Endothelial cell of umbilical vein (primary cell): ENCODE results near the gene WDFY3.

Experiments used
- CTCF ChIP-seq, 2 donors: IDR thresholded peaks; 1 replicate in 1 of 2; 2 replicates in 1 of 2; pipeline ENCODE4 v1.5.1; 2011; ENCODE audit warnings: low read length in 2 of 2, mild to moderate bottlenecking in 2 of 2, moderate library complexity in 2 of 2, control low read depth in 1 of 2, inconsistent platforms in 1 of 2, low read depth in 1 of 2; ENCODE audit not compliant: insufficient read depth in 1 of 2; ENCODE audit errors: extremely low read depth in 1 of 2
- EZH2 ChIP-seq: IDR thresholded peaks from 2 replicates; pipeline ENCODE4 v1.6.1; 2012; ENCODE audit warnings: borderline replicate concordance, low read depth, mild to moderate bottlenecking, moderate library complexity, low read length, inconsistent platforms; ENCODE audit not compliant: severe bottlenecking
- GATA2 ChIP-seq: IDR thresholded peaks from 2 replicates; pipeline ENCODE4 v1.7.0; 2011; ENCODE audit warnings: low read depth, mild to moderate bottlenecking, moderate library complexity, mixed read lengths, low read length; ENCODE audit not compliant: insufficient read length, insufficient read depth
- JUN ChIP-seq: IDR thresholded peaks from 2 replicates; pipeline ENCODE4 v1.6.1; 2011; ENCODE audit warnings: borderline replicate concordance, low read depth; ENCODE audit not compliant: insufficient read length, insufficient read depth
- MAX ChIP-seq: IDR thresholded peaks from 2 replicates; pipeline ENCODE4 v1.6.1; 2011; ENCODE audit not compliant: insufficient read depth, insufficient read length
- MYC ChIP-seq: IDR thresholded peaks from one replicate; pipeline ENCODE4 v1.6.1; 2011; ENCODE audit warnings: mild to moderate bottlenecking, low read depth, low read length
- POLR2A ChIP-seq: IDR thresholded peaks from 2 replicates; pipeline ENCODE4 v1.6.1; 2012; ENCODE audit warnings: low read depth, mild to moderate bottlenecking, control low read depth, low read length
- POLR2AphosphoS5 ChIP-seq: IDR thresholded peaks from 2 replicates; pipeline ENCODE4 v1.6.1; 2012; ENCODE audit warnings: low read depth, mild to moderate bottlenecking, control low read depth, low read length, moderate library complexity; ENCODE audit not compliant: insufficient read depth

- TF ChIP-seq EZH2 (no peak), POLR2A (no peak), CTCF (IDR thresholded peaks at IDR 0.05; ENCODE audit: extremely low read depth in 1 of 2, insufficient read depth in 1 of 2, low read depth in 1 of 2, low read length in 2 of 2) (no peak), MYC (no peak), POLR2AphosphoS5 (no peak), JUN (no peak), MAX (no peak), GATA2 (no peak)
These were observed 53.3 kb downstream of the WDFY3 start for GRCh38 chr4:84913176-84913575.
